Measurements from ENCODE around the gene PRKCZ. TPM values are rescaled to one million over a fixed set of nuclear protein-coding genes. Genes with fewer than 3 reads are reported as not detected.

Gene PRKCZ
- total and polyA plus RNA-seq, 9 of the 15 experiments (the other 6 are each of a cell fraction or from before 2014, with no cell fraction given) = 0.07 to 3.1 (median 1.3) TPM

DNA sequence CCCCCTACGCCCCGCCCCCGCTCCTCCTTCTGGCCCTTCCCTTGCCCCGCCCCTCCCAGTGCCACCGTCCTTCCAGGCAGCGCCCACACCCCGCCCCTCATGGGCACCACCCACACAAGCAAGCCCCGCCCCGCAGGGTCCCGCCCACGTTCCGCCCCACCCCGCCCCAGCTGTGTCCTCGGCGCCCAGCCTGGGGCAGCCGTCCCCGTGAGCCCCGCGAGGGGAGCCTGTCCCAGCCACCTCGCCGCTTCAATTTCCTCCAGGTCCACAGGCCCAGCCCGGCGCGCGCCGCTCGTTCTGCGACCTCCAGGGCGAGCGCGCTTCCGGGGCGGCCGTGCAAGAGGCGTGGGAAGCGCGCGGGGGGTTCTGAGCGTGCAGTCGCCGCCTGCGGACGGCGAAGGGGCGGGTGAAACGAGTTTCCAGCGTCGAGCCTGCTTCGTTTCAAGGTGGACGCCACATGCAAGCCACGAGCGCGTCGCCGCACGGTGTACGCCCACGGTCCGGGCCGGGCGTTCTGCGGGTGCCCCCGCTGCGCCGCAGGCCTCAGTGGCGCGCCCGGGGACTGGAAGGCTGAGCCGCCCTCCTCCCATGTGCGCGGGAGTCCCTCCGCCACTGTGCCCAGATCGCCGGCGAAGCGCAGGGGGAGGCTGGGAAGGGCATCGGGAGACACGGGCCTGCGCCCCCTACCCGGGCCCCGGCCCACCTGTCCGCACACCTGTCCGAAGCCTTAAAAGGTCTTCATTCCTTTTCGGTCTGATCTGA, 155.2 kb downstream of the PRKCZ start (continued):
- TF ChIP-seq ZNF551 (CRISPR knock-in tag; IDR thresholded peaks at IDR 0.05) = no peak
- TF ChIP-seq NFE2 (IDR thresholded peaks at IDR 0.05; ENCODE audit: low read depth) = no peak
- TF ChIP-seq SAP30 (IDR thresholded peaks at IDR 0.05; ENCODE audit: borderline replicate concordance, insufficient read depth, low read depth, low read length, poor library complexity, severe bottlenecking) = peak; percentile 34
- no peak for TF ChIP-seq KLF6 (CRISPR knock-in tag; IDR thresholded peaks at IDR 0.05; ENCODE audit: borderline replicate concordance)
- TF ChIP-seq NR3C1 (CRISPR knock-in tag; IDR thresholded peaks at IDR 0.05) = peak; percentile 97
- TF ChIP-seq TRIM24 (IDR thresholded peaks at IDR 0.05) = no peak
- TF ChIP-seq, protein P1, sequence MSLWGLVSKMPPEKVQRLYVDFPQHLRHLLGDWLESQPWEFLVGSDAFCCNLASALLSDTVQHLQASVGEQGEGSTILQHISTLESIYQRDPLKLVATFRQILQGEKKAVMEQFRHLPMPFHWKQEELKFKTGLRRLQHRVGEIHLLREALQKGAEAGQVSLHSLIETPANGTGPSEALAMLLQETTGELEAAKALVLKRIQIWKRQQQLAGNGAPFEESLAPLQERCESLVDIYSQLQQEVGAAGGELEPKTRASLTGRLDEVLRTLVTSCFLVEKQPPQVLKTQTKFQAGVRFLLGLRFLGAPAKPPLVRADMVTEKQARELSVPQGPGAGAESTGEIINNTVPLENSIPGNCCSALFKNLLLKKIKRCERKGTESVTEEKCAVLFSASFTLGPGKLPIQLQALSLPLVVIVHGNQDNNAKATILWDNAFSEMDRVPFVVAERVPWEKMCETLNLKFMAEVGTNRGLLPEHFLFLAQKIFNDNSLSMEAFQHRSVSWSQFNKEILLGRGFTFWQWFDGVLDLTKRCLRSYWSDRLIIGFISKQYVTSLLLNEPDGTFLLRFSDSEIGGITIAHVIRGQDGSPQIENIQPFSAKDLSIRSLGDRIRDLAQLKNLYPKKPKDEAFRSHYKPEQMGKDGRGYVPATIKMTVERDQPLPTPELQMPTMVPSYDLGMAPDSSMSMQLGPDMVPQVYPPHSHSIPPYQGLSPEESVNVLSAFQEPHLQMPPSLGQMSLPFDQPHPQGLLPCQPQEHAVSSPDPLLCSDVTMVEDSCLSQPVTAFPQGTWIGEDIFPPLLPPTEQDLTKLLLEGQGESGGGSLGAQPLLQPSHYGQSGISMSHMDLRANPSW (CRISPR knock-in tag; IDR thresholded peaks at IDR 0.05) = no peak
- TF ChIP-seq COPS2 (conservative IDR thresholded peaks at IDR 0.05) = no peak
- no peak for TF ChIP-seq ZNF239 (CRISPR knock-in tag; IDR thresholded peaks at IDR 0.05)
- TF ChIP-seq ZNF586 (CRISPR knock-in tag; conservative IDR thresholded peaks at IDR 0.05) = no peak
- TF ChIP-seq CBX5 (IDR thresholded peaks at IDR 0.05; ENCODE audit: borderline replicate concordance, low read depth) = no peak
- TF ChIP-seq DNMT1 (IDR thresholded peaks at IDR 0.05) = no peak
- no peak for TF ChIP-seq TAF7 (tag; IDR thresholded peaks at IDR 0.05)
- TF ChIP-seq MXD1 (CRISPR knock-in tag; IDR thresholded peaks at IDR 0.05; ENCODE audit: borderline replicate concordance, poor library complexity, severe bottlenecking) = no peak
- no peak for TF ChIP-seq ZNF696 (CRISPR knock-in tag; conservative IDR thresholded peaks at IDR 0.05)
- no peak for TF ChIP-seq ATF3 (IDR thresholded peaks at IDR 0.05)
- TF ChIP-seq ATF3 (CRISPR knock-in tag; conservative IDR thresholded peaks at IDR 0.05) = no peak
- TF ChIP-seq RBM17 (IDR thresholded peaks at IDR 0.05; ENCODE audit: borderline replicate concordance, low read depth, low read length) = no peak
- TF ChIP-seq PREB (CRISPR knock-in tag; IDR thresholded peaks at IDR 0.05) = no peak
- TF ChIP-seq ZNF12 (CRISPR knock-in tag; IDR thresholded peaks at IDR 0.05) = 0 out of 2 replicates have a peak, but pooled peaks have one; percentile 53
- TF ChIP-seq ZZZ3 (IDR thresholded peaks at IDR 0.05) = no peak
- no peak for TF ChIP-seq ILF3 (IDR thresholded peaks at IDR 0.05; ENCODE audit: borderline replicate concordance)
- TF ChIP-seq CHD2 (IDR thresholded peaks at IDR 0.05; ENCODE audit: low read depth, low read length) = no peak
- no peak for TF ChIP-seq ZNF384 (IDR thresholded peaks at IDR 0.05; ENCODE audit: low read depth, low read length)
